ENCODE results near the gene LANCL3.

LANCL3 gene

GRCh38 chrX:37672563-37672962, 101.1 kb downstream of the LANCL3 start:
- H3K27ac ChIP-seq (replicated peaks), result no peak overlapping the region
- TF ChIP-seq GABPA (IDR thresholded peaks at IDR 0.05; ENCODE audit: low read depth) (no peak), POLR2AphosphoS5 (IDR thresholded peaks at IDR 0.05; ENCODE audit: low read depth) (no peak), SPI1 (IDR thresholded peaks at IDR 0.05; ENCODE audit: borderline replicate concordance, low read depth) (no peak), CTCF (IDR thresholded peaks at IDR 0.05; ENCODE audit: insufficient read depth, low read length) (no peak), REST (IDR thresholded peaks at IDR 0.05; ENCODE audit: insufficient replicate concordance, low read depth) (no peak)
- no peak for DNase-seq (ENCODE audit: low read depth in 1 of 2, low spot score in 1 of 2)
- no peaks in the 10 kb centered on the region for H3K27me3 ChIP-seq (ENCODE audit: insufficient read depth, poor library complexity, severe bottlenecking)
- H3K4me3 ChIP-seq (replicated peaks; ENCODE audit: insufficient read depth, low read length), result no peak overlapping the region

GRCh38 chrX:37676811-37677210, 105.3 kb downstream of the LANCL3 start:
- TF ChIP-seq REST (IDR thresholded peaks at IDR 0.05; ENCODE audit: insufficient replicate concordance, low read depth) (no peak), SPI1 (IDR thresholded peaks at IDR 0.05; ENCODE audit: borderline replicate concordance, low read depth) (no peak), CTCF (IDR thresholded peaks at IDR 0.05; ENCODE audit: insufficient read depth, low read length) (no peak)
- DNase-seq (ENCODE audit: low read depth in 1 of 2, low spot score in 1 of 2), result no peak
- H3K4me3 ChIP-seq (replicated peaks; ENCODE audit: insufficient read depth, low read length), result no peak overlapping the region
- no peak overlapping the region for H3K27ac ChIP-seq (replicated peaks)
- H3K27me3 ChIP-seq (ENCODE audit: insufficient read depth, poor library complexity, severe bottlenecking), result peaks cover 2% of the 10 kb centered on the region

- Histone ChIP-seq H3K27me3 (ENCODE audit: insufficient read depth, poor library complexity, severe bottlenecking) (peaks cover 2% of the 10 kb centered on the region), H3K4me3 (replicated peaks; ENCODE audit: insufficient read depth, low read length) (no peak overlapping the region), H3K27ac (replicated peaks) (no peak overlapping the region)
- TF ChIP-seq POLR2AphosphoS5 (IDR thresholded peaks at IDR 0.05; ENCODE audit: low read depth) (no peak), SPI1 (IDR thresholded peaks at IDR 0.05; ENCODE audit: borderline replicate concordance, low read depth) (no peak), REST (IDR thresholded peaks at IDR 0.05; ENCODE audit: insufficient replicate concordance, low read depth) (no peak), GABPA (IDR thresholded peaks at IDR 0.05; ENCODE audit: low read depth) (no peak), CTCF (IDR thresholded peaks at IDR 0.05; ENCODE audit: insufficient read depth, low read length) (no peak)
- no peak for DNase-seq (ENCODE audit: low read depth in 1 of 2, low spot score in 1 of 2)
Measured at GRCh38 chrX:37677243-37677642, 105.8 kb downstream of the LANCL3 start.

All from HL-60 (cell line).